Activated CD8-positive, alpha-beta memory T cell treated with anti-CD3 and anti-CD28 coated beads, Interleukin-2, amount 50 U/mL, for 48 hours (primary cell): ENCODE data around the gene MEIKIN.
"Not testable (repeated sequence)": the region's sequence is repeated elsewhere in the genome, so short reads cannot be mapped to it uniquely, and the experiment has no call there.

Source experiments
- DNase-seq: peaks from one replicate; pipeline ENCODE4 v3.0.0-alpha.2; 2020

MEIKIN gene

GRCh38 chr5:131899686-131900085 lies 45.8 kb downstream of the MEIKIN start:
- DNase-seq, result no peak

GRCh38 chr5:131883984-131884383 lies 61.5 kb downstream of the MEIKIN start:
- DNase-seq, result no peak

DNA sequence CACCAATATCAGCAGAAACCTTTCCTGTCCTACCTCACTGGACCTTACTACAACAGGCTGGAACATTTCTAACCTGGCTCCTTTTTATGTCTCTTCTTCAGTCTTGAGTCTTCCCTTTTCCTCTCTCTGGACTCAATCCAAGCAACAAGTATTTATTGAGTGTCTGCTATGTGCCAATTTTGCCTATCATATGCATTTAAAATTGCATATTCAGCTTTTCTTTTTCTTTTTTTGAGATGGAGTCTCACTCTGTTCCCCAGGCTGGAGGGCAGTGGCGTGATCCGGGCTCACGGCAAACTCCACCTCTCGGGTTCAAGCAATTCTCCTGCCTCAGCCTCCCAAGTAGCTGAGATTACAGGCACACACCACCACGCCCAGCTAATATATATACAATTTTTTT lies 65.8 kb downstream of the MEIKIN start:
- no peak for DNase-seq

DNA sequence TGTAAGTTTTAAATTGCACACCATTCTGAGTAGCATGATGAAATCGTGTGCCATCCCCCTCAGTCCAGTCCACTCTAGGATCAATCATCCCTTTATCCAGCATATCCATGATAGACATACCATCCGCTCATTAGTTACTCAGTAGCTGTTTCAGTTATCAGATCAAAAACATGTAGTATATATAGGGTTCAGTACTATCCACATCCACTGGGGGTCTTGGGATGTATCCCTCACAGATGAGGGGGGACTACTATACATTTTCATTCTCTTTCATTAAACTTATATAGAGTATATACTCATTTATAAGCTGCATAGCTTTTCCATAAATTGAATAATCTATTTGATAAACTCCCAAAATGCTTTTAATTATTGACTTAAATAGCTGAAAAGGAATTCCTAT lies 67.6 kb downstream of the MEIKIN start:
- no peak for DNase-seq

- DNase-seq, result not testable (repeated sequence)
Measured at GRCh38 chr5:131871251-131871650, 74.2 kb downstream of the MEIKIN start.

- DNase-seq, result no peak
Measured at GRCh38 chr5:131867524-131867923, 77.9 kb downstream of the MEIKIN start.

DNA sequence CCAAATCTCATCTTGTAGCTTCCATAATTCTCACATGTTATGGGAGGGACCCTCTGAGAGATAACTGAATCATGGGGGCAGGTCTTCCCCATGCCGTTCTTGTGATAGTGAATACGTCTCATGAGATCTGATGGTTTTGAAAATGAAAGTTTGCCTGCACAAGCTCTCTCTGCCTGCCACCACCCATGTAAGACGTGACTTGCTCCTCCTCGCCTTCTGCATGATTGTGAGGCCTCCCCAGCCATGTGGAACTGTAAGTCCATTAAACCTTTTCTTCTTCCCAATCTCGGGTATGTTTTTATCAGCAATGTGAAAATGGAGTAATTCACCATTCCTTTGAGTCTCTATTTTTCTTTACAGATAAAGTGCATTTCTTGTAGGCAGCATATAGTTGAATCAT lies 81.8 kb downstream of the MEIKIN start:
- DNase-seq, result no peak

DNA sequence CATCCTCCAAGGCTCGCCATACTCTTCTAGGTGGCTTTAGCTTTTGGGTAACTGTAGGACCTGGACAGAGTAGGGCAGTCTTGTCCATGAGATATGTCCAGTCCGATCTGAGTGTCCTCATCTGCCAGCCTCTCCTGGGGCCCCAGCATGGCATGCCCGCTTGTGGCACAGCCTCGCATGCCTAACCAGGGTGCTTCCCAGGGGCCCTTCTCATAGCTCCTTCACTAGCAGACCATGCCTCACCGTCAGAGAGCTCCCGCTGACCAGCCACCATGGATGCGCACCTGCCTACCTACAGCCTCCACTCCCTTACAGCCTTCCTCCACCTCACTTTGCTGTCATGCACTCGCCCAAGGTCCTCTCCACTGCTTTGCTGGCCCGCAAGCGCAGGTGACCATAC lies 88.1 kb downstream of the MEIKIN start:
- DNase-seq, result no peak

DNA sequence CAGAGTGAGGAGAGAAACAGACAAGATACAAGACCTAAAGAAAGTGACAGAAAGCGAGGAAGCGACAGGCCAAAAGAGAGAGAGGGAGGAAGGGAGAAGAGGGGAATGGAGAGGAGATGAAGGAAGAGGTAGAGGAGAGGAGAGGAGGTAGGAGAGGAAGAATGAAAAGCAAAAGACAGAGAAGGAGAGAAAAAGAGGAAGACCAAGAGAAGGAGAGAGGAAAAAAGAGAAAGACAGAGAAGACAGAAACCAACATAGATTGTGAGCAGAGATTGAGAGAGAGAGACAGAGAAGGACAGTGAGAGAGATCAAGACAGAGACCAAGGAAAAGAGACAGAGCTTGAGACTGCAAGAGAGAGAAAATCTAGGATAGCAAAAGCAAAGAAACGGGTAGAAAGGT lies 90.0 kb downstream of the MEIKIN start:
- no peak for DNase-seq

GRCh38 chr5:131854134-131854533 lies 91.3 kb downstream of the MEIKIN start:
- DNase-seq, result no peak

GRCh38 chr5:131848662-131849061 lies 96.8 kb downstream of the MEIKIN start:
- no peak for DNase-seq

DNA sequence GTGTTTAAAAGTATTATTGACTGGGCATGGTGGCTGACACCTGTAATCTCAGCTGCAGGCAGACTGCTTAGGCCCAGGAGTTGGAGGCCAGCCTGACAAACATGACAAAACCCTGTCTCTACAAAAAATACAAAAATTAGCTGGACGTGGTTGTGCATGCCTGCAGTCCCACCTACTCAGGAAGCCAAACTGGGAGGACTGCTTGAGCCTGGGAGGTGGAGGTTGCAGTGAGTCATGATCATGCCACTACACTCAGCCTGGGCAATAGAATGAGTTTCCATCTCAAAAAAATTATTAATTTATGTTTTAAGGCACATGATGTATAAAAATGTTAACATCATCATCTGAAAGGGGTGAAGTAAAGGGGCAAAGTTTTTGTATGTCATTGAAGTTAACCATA lies 98.9 kb downstream of the MEIKIN start:
- no peak for DNase-seq

DNA sequence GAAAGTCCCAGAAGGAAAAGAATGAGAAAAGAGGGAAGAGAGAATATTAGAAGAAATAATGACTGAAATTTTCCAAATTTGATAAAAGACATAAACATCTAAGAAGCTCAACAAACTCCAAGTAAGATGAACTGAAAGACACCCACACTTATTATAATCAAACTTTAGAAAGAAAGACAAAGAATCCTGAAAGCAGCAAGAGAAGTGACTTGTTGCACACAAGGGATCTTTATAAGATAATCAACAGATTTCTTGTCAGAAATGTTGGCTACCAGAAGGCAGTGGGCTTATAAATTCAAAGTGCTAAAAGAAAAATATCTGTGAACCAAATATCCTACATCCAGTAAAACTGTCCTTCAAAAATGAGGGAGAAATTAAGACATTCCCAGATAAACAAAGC lies 99.6 kb downstream of the MEIKIN start:
- DNase-seq, result no peak

DNA sequence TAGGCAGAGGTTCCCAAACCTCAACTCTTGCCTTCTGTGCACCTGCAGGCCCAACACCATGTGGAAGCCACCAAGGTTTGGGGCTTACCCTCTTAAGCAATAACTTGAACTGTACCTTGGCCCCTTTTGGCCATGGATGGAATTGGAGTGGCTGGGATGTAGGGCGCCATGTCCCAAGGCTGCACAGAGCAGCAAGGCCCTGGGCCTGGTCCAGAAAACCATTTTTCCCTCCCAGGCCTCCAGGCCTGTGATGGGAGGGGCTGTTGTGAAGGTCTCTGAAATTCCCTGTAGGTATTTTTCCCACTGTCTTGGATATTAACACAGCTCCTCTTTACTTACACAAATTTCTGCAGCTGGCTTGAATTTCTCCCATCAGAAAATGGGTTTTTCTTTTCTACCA lies 102.5 kb downstream of the MEIKIN start:
- DNase-seq, result not testable (repeated sequence)

DNA sequence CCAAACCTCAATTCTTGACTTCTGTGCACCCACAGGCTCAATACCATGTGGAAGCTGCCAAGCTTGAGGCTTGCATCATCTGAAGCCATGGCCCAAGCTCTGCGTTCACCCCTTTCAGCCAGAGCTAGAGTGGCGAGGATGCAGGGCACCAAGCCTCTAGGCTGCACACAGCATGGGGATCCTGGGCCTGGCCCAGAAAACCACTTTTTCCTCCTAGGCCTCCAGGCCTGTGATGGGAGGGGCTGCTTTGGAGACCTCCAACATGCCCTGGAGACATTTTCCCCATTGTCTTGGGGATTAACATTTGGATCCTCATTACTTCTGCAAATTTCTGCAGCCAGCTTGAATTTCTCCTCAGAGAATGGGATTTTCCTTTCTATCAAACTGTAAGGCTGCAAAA lies 112.8 kb downstream of the MEIKIN start:
- not testable (repeated sequence) for DNase-seq

DNA sequence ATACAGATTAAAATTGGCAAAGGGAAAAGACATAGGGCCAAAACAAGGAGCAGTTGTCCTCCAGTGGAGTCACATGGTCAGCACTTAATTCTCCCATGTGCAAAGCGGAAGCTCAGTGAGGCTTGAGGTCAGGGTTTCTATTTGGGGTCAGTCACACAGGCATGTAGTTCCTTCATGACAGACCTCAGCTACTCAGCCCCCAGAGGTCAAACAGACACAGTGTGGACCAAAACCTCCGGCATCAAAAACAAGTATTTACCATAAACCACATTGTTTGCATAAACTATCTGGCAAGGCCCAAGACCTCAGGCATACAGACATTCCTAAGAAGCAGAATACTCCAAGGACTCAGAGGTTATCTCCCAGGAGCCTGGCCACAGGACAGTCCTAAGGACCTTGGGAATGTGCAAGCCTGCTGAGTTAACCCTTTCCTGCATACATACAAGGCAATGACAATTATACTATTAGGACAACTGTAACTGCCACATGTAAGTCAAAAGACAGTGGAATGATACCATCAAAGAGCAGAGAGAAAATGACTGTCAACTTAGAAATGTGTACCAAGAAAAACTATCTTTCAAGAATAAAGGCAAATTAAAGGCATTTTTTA lies 120.0 kb downstream of the MEIKIN start:
- DNase-seq, result no peak

DNA sequence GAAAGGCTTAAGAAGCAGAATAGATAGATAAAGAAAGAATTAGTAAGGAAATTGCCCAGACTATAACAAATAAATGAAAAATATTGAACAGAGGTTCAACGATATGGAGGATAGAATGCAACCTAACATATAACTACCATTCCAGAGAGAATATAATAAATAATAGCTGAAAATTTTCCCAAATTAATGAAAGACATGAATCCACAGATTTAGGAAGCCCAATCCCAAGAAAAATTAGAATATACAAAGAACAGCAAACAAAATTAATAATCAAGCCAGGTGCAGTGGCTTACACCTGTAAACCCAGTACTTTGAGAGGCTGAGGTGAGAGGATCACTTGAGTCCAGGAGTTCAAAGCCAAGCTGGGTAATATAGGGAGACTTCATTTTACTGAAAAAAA lies 120.8 kb downstream of the MEIKIN start:
- DNase-seq, result no peak

DNA sequence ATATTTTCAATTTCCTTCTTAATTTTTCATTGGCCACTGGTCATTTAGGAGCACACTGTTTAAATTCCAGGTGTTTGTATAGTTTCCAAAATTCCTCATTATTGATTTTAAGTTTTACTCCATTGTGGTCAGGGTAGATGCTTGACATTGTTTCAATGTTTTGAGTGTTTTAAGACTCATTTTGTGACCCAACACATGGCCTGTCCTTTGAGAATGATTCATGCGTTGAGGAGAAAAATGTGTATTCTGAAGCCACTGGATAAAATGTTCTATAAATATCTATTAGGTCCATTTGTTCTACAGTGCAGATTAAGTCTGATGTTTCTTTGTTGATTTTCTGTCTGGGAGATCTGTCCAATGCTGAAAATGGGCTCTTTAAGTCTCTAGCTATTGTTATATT lies 124.2 kb downstream of the MEIKIN start:
- DNase-seq, result no peak

DNA sequence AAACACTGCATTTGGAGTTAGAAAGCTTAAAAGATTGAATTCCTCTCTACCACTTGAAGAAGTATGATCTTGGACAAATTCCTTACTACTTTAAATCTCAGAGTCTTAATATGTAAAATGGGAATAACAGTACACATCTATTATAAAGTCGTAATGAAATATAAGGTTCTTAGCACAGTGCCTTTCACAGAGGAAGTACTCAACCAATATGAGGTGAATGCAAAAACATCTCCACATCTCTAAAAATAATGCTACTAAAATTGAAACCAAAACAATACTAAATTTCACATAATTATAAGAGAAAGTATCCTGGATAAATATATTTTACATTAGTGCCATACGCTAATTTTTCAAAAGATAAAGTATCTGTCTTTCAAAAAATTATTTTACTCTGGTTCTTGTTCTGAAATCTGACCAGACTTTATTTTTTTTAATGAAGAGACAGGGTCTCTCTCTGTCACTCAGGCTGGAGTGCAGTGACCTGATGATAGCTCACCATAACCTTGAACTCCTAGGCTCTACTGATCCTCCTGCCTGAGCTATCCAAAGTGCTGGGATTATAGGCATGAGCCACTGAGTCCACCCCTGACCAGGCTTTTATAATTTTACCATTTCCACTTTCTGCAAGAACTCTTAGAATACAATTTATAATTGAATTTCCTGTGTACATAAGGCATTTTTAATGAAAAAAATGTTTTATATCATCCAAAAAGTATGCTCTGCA lies 127.3 kb downstream of the MEIKIN start:
- no peak for DNase-seq

DNA sequence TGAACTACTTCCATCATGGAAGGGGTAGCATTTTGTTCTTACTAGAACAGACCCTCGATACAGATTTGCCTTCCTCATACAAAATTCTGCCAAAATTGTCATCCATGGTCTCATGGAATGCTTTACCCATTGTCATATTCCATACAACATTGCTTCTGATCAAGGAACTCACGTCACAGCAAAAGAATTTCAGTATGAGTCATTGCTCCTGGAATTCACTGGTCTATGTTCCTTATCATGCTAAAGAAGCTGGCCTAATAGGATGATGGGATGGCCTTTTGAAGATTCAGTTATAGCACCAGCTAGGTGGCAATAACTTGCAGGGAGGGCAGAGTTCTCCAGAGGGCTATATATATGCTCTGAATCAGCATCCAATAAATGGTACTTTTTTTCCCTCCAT lies 130.5 kb downstream of the MEIKIN start:
- DNase-seq, result no peak

DNA sequence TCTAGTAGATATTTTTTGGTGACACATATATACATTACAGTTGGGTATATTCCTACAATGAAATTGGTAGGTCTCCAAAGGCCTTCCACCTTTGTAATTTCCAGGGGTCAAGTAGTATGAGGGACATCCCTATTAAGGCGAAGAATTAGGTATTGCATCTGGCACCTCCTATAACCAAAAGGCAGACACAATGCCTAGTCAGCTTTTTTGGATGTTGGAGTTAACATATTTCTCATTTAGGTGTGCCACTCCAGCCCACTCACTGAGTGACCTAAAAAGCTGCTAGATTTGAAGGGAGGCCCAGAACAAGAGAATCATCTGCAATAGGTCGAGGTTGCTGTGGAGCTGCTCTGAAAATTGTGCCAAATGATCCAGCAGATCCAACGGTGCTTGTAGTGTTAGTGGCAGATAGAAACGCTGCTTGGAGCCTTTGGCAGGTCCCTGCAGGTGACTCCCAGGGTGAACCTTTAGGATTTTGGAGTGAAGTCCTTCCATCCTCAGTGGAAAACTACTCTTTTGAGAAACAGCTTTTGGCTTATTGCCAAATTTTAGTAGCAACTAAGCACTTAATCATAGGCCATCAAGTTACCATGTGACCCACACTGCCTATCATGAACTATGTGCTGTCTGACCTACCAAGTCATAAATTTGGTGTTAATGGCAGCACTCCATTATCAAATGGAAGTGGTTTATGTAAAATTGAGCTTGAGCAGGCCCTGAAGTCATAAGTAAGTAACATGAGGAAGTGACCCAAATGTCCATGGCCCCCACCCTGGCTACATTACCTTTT lies 132.9 kb downstream of the MEIKIN start:
- no peak for DNase-seq

- no peak for DNase-seq
Measured at GRCh38 chr5:131810510-131811249, 134.8 kb downstream of the MEIKIN start.
